ENCODE measurements around the gene MAGEF1. TPM values are rescaled to one million over a fixed set of nuclear protein-coding genes. Genes with fewer than 3 reads are reported as not detected.

MAGEF1 gene
- total RNA-seq, 2 experiments from 2014 or later = 5.8 to 6.1 TPM

- H3K27ac Mint-ChIP-seq = no peak overlapping the region
- no peak overlapping the region for H3K27ac ChIP-seq (ENCODE audit: low read depth in 1 of 2, low read length in 2 of 2)
- no peaks in the 10 kb centered on the region for H3K36me3 Mint-ChIP-seq (ENCODE audit: low read depth)
- ChIA-PET CTCF (interaction anchor here (0.5 kb wide), 1 partner anchor 10 kb away, joined by 4 read pairs; no protein-coding TSS in a partner anchor), POLR2A (no interaction called here)
- no peaks in the 10 kb centered on the region for H3K4me1 ChIP-seq (ENCODE audit: insufficient read depth, low read length)
- H3K4me3 ChIP-seq (ENCODE audit: low read length) = no peak overlapping the region
- no peak for ATAC-seq (ENCODE audit: poor library complexity)
- DNase-seq = no peak
- no peak overlapping the region for H3K4me3 Mint-ChIP-seq
- no peaks in the 10 kb centered on the region for H3K36me3 ChIP-seq (ENCODE audit: insufficient read depth, low read length)
- no peaks in the 10 kb centered on the region for H3K9me3 ChIP-seq (ENCODE audit: control insufficient read depth in 1 of 2, insufficient read depth in 1 of 2, low read length in 2 of 2)
- TF ChIP-seq CTCF (IDR thresholded peaks at IDR 0.05) = no peak
- no peaks in the 10 kb centered on the region for H3K4me1 Mint-ChIP-seq (ENCODE audit: low read depth)
- H3K9me3 Mint-ChIP-seq = no peaks in the 10 kb centered on the region
- H3K27me3 Mint-ChIP-seq = no peaks in the 10 kb centered on the region
- H3K27me3 ChIP-seq (ENCODE audit: control insufficient read depth in 1 of 2, insufficient read depth in 2 of 2, low read length in 2 of 2) = peaks cover 0 to 2% of the 10 kb centered on the region in 2 experiments
- intact Hi-C loops (cut with DNase I, micrococcal nuclease) = no loop called here
Measured at GRCh38 chr3:184690192-184690883, 21.5 kb downstream of the MAGEF1 start.

GRCh38 chr3:184688882-184689271 is 23.0 kb downstream of the MAGEF1 start:
- peaks cover 0 to 7% of the 10 kb centered on the region in 2 experiments for H3K9me3 ChIP-seq (ENCODE audit: control insufficient read depth in 1 of 2, insufficient read depth in 1 of 2, low read length in 2 of 2)
- CTCF ChIA-PET = no interaction called here
- peaks cover 0 to 2% of the 10 kb centered on the region in 2 experiments for H3K27me3 ChIP-seq (ENCODE audit: control insufficient read depth in 1 of 2, insufficient read depth in 2 of 2, low read length in 2 of 2)
- H3K4me1 Mint-ChIP-seq (ENCODE audit: low read depth) = no peaks in the 10 kb centered on the region
- no peak overlapping the region for H3K27ac ChIP-seq (ENCODE audit: low read depth in 1 of 2, low read length in 2 of 2)
- no peaks in the 10 kb centered on the region for H3K36me3 Mint-ChIP-seq (ENCODE audit: low read depth)
- H3K27ac Mint-ChIP-seq = no peak overlapping the region
- H3K4me3 Mint-ChIP-seq = no peak overlapping the region
- DNase-seq = no peak
- H3K36me3 ChIP-seq (ENCODE audit: insufficient read depth, low read length) = no peaks in the 10 kb centered on the region
- TF ChIP-seq CTCF (IDR thresholded peaks at IDR 0.05) = no peak
- H3K4me1 ChIP-seq (ENCODE audit: insufficient read depth, low read length) = no peaks in the 10 kb centered on the region
- ATAC-seq (ENCODE audit: poor library complexity) = no peak
- H3K27me3 Mint-ChIP-seq = no peaks in the 10 kb centered on the region
- no peaks in the 10 kb centered on the region for H3K9me3 Mint-ChIP-seq
- intact Hi-C loops (cut with DNase I, micrococcal nuclease) = no loop called here
- POLR2A ChIA-PET = no interaction called here
- H3K4me3 ChIP-seq (ENCODE audit: low read length) = no peak overlapping the region

GRCh38 chr3:184688251-184688881 is 23.5 kb downstream of the MAGEF1 start:
- Mint-ChIP-seq H3K27ac (no peak overlapping the region), H3K4me3 (no peak overlapping the region), H3K9me3 (no peaks in the 10 kb centered on the region), H3K4me1 (ENCODE audit: low read depth) (no peaks in the 10 kb centered on the region), H3K36me3 (ENCODE audit: low read depth) (no peaks in the 10 kb centered on the region), H3K27me3 (no peaks in the 10 kb centered on the region)
- Histone ChIP-seq H3K9me3 (ENCODE audit: control insufficient read depth in 1 of 2, insufficient read depth in 1 of 2, low read length in 2 of 2) (peaks cover 0 to 9% of the 10 kb centered on the region in 2 experiments), H3K27me3 (ENCODE audit: control insufficient read depth in 1 of 2, insufficient read depth in 2 of 2, low read length in 2 of 2) (peaks cover 0 to 2% of the 10 kb centered on the region in 2 experiments), H3K4me1 (ENCODE audit: insufficient read depth, low read length) (no peaks in the 10 kb centered on the region), H3K27ac (ENCODE audit: low read depth in 1 of 2, low read length in 2 of 2) (no peak overlapping the region), H3K4me3 (ENCODE audit: low read length) (no peak overlapping the region), H3K36me3 (ENCODE audit: insufficient read depth, low read length) (no peaks in the 10 kb centered on the region)
- ATAC-seq (ENCODE audit: poor library complexity) (no peak), DNase-seq (no peak)
- ChIA-PET CTCF (no interaction called here), POLR2A (no interaction called here)
- no peak for TF ChIP-seq CTCF (IDR thresholded peaks at IDR 0.05)
- intact Hi-C loops (cut with DNase I, micrococcal nuclease) = no loop called here
